Right lobe of liver (tissue), 4 donors: ENCODE data around the gene PRTFDC1.
"Not testable (repeated sequence)": the region's sequence is repeated elsewhere in the genome, so short reads cannot be mapped to it uniquely, and the experiment has no call there.

Experiments used
- POLR2A ChIP-seq: fragments of 450-650 bp; IDR thresholded peaks from one replicate; pipeline ENCODE4 v1.6.1; 2017; ENCODE audit warnings: antibody characterized with exemption, mild to moderate bottlenecking
- TF ChIP-seq, protein P1 (sequence below), 4 donors: fragments of 200-600 bp in 3 of 4; fragments of 450-650 bp in 1 of 4; IDR thresholded peaks; one replicate each; pipeline versions ENCODE4 v1.5.1 to v1.8.0; 2016 to 2022; ENCODE audit warnings: antibody characterized with exemption in 4 of 4, mild to moderate bottlenecking in 2 of 4
- donor health status: DM: no; HTN: no; CAD: no.
- donor health status: DM: no; HTN: no; CAD: no.
- donor health status: DM: no; HTN: yes; CAD: no.

- TF ChIP-seq, protein P1, sequence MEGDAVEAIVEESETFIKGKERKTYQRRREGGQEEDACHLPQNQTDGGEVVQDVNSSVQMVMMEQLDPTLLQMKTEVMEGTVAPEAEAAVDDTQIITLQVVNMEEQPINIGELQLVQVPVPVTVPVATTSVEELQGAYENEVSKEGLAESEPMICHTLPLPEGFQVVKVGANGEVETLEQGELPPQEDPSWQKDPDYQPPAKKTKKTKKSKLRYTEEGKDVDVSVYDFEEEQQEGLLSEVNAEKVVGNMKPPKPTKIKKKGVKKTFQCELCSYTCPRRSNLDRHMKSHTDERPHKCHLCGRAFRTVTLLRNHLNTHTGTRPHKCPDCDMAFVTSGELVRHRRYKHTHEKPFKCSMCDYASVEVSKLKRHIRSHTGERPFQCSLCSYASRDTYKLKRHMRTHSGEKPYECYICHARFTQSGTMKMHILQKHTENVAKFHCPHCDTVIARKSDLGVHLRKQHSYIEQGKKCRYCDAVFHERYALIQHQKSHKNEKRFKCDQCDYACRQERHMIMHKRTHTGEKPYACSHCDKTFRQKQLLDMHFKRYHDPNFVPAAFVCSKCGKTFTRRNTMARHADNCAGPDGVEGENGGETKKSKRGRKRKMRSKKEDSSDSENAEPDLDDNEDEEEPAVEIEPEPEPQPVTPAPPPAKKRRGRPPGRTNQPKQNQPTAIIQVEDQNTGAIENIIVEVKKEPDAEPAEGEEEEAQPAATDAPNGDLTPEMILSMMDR (IDR thresholded peaks at IDR 0.05), result not testable (repeated sequence)
- not testable (repeated sequence) for TF ChIP-seq POLR2A
Measured at GRCh38 chr10:24837781-24838180, 114.6 kb downstream of the PRTFDC1 start.
